NCI-H2029 (cell line): Measurements from ENCODE around the gene TPK1.
"Not testable (repeated sequence)": the region's sequence is repeated elsewhere in the genome, so short reads cannot be mapped to it uniquely, and the experiment has no call there.

Experiments
- DNase-seq: peaks from one replicate; lab custom pipeline; 2025; lab: John Stamatoyannopoulos, UW

The TPK1 gene

DNA sequence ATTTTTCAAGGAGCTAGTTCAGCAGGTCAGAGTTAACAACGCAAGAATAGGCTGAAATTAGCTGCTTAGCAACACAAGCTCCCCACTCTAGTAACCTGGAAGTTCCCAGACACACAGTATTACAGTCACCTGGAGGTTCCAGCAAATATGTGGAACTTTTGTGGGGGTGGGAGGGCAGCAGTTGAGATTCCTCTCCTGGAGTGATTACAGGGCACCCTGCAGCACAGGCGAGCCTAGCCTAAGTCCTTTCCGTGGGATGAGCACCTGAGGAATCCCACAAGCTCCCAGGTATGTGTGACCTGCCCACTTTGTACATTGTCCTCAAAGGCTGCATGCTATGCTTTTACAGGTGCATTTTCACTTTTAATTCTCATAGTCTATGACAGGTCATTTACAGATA is 13.6 kb downstream of the TPK1 start:
- DNase-seq: no peak

DNA sequence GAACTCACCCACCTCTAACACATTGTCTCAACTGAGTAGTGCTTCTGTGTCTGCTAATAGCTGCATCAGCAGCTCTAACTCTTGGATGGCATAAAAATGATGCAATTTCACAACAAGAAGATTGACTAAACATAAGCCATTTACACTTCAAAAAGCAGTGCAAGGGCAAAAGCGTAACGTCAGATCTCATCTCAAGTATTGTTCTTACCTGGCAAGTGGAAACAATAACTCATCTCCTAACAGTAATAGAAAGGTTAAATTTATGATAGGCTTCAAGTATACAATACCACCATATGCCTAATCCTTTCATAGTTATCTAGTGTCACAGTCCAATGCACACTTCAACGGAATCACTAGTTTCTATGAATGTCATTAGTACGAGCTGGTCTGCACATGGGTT is 14.8 kb downstream of the TPK1 start:
- no peak for DNase-seq

GRCh38 chr7:144820552-144820951 is 15.3 kb downstream of the TPK1 start:
- no peak for DNase-seq

- no peak for DNase-seq
These were observed 16.3 kb downstream of the TPK1 start for GRCh38 chr7:144819566-144819965.

DNA sequence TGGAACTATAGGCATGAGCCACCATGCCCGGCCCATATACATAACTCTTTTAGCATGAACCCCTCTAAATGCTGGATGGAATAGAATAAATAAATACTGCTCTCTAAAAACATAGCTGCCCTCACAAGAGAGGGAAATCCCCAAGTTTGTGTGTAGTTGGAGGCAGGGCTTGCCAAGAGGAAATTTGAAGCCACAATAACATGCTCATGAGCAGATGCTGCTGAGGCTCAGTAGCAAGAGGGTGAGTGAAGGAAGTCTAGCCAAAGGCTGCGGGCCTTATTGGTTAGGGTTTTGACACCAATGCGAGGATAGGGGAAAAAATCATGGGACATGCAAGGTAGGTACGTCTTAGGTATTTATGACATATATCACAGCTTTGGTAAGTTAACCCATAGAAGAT is 17.3 kb downstream of the TPK1 start:
- no peak for DNase-seq

DNA sequence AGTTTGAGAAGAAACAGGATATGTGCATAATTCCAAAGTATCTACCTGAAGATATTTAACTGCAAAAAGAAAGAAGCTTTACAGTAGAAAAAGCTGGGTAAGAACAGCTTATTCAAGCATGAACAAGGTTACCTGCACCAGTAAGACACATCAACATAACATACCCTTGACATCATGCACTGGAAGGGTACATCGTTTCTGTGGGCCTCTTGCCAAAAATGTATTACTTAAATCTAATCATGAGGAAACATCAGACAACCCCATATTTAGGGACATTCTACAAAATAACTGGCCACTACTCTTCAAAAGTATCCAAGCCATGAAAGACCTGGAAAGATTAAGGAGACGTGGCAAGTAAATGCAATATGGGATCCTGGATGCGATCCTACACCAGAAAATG is 18.9 kb downstream of the TPK1 start:
- DNase-seq: no peak

GRCh38 chr7:144814299-144814698 is 21.6 kb downstream of the TPK1 start:
- DNase-seq: no peak

DNA sequence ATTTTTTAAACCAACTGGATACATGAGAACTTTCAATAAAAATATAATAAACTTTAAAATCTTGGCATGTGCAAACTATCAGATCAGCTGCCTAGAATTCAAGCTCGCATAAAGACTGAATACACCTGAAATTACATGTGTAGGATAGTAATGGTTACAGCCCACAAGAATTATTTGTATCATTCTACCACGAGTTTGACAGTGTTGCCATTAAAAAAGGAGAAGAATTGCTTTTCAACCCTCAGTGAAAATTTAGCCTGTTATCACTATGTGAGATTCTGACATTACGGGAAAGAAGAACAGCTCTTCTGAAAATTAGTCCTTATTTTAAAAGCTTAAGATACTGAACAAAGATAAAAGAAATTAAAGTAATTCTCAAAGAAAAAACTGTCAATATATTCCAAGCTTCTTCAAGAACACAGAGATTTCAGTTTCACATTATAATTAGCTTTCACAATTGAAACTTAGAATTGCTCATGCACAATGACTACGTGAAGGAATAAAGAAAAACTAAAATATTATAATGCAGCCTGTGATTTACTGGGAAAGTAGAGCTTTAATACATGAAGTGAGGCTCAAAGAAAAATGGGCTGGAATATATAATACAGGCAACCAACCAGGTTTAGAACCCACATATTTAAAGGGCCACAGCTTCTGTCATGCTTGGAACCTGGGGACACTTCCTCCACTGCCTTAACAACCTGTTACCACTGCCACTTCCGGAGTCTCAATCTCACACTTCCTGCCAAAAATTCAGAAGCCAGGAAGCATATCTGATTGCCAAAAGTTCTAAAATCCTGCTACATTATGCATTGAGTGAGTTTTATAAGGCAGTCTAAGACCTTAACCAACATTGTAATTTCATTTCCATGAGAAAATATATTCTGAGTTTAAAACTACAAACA is 23.2 kb downstream of the TPK1 start:
- no peak for DNase-seq

DNA sequence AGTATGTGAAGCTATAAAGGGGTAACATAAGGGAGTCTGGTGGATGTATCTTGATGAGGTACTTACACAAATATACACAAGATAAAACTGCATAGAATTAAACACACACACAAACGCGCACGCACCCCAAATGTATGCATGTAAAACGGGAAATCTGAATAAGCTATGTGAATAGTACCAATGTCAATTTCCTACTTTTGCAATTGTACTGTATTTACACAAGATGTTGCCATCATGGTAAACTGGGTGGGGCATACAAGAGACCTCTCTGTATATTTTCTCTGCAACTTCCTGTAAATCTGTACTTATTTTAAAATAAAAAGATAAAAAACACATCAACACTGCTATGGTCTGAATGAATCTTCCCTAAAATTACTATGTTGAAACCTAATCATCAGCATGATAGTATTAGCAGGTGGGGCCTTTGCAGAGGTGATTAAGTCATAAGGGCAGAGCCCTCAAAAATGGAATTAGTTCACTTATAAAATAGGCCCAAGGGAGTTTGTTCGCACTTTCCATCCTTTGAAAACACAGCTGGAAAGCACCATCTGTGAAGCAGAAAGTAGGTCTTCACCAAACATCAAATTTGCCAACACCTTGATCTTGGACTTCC is 30.1 kb downstream of the TPK1 start:
- no peak for DNase-seq

DNA sequence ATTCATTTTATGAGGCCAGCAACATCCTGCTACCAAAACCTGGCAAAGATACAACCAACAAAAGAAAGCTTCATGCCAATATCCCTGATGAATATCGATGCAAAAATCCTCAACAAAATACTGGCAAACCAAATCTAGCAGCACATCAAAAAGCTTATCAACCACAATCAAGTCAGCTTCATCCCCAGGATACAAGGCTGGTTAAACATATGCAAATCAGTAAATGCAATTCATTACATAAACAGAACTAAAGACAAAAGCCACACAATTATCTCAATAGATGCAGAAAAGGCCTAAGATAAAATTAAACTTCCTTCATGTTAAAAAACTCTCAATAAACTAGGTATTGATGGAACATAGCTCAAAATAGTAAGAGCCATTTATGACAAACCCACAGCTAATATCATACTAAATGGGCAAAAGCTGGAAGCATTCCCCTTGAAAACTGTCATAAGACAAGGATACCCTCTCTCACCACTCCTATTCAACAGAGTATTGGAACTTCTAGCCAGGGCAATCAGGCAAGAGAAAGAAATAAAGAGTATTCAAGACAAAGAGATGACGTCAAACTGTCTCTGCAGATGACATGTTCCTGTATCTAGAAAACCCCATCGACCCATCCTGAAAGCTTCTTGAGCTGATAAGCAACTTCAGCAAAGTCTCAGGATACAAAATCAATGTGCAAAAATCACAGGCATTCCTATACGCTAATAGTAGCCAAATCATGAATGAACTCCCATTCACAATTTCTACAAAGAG is 35.0 kb downstream of the TPK1 start:
- not testable (repeated sequence) for DNase-seq

- DNase-seq: no peak
These were observed 38.9 kb downstream of the TPK1 start for GRCh38 chr7:144796919-144797318.

DNA sequence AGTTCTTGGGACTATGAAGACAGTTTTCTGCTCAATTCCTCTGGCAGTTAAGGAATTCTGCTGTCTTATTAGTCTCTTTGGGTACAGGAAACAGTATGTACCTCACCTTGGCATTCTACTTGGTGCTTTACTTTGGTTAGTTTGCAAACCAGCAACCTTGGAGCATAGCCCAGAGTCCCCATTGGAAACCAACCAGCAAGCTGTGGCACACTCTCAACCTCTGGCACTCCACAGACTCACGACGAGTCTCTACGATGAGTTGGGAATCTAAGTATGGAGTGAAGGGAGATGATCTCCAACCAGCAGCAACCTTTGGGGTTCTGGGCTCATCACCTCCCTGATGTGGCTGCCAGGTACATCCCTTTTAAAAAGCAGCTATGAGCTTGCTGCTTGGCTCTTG is 43.8 kb downstream of the TPK1 start:
- DNase-seq: no peak

DNA sequence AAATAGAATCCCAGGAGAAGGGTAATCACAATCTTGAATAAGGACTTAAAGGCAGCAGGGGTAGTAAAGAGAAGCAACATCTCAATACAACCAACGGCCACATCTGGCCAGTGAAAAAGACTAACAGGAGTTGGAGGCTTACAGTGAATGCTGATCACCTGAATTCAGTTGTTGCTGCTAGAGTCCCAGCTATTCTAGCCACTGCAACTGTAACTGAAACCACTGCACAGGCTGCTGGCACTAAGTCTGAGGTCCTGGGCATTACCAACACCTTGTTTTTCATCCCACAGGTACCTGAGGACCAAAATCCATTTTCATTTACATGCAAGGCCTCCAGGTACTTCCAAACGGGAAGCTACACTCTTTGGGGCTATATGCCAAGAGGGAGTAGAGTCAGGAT is 44.4 kb downstream of the TPK1 start:
- DNase-seq: no peak

GRCh38 chr7:144787127-144787526 is 48.7 kb downstream of the TPK1 start:
- DNase-seq: no peak

DNA sequence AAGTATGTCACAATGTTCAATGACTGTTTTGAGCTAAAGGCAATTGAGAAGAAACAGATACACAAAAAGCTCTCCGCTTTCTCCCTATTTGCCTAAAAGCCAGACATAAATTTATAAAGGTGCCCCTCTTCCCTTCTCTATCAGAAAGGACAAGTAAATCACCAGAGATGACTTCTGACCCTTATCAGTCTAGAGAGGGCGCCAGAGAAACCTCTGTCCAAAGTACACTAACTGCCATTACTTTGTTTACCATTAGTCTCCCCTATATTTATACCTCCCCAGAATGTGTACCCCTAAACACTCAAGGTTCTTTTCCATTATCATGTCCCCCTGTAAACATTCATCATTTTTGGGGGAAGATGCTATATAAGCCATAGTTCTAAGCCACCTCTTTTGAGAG is 49.3 kb downstream of the TPK1 start:
- no peak for DNase-seq

- no peak for DNase-seq
These were observed 49.8 kb downstream of the TPK1 start for GRCh38 chr7:144786079-144786478.

GRCh38 chr7:144785521-144785920 is 50.3 kb downstream of the TPK1 start:
- no peak for DNase-seq

- no peak for DNase-seq
These were observed 50.9 kb downstream of the TPK1 start for GRCh38 chr7:144784943-144785342.

GRCh38 chr7:144784441-144784840 is 51.4 kb downstream of the TPK1 start:
- no peak for DNase-seq

DNA sequence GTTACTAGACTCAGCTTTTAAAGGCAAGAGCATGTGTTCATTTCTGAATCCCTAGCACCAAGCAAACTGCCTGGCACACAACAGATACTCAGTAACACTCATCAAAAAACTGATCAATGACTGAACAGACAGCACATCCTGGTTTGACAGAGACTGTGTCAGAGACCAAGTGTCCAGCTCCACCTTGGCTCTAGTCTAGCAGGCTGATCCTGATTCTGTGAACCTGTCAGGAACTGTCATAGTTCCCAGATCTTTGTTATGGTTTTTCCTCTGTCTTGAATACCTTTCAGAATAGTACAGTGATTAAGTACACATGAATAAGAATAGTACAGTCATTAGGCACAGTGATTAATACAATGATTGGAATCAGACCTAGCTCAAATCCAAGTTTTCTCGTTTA is 53.0 kb downstream of the TPK1 start:
- DNase-seq: no peak

DNA sequence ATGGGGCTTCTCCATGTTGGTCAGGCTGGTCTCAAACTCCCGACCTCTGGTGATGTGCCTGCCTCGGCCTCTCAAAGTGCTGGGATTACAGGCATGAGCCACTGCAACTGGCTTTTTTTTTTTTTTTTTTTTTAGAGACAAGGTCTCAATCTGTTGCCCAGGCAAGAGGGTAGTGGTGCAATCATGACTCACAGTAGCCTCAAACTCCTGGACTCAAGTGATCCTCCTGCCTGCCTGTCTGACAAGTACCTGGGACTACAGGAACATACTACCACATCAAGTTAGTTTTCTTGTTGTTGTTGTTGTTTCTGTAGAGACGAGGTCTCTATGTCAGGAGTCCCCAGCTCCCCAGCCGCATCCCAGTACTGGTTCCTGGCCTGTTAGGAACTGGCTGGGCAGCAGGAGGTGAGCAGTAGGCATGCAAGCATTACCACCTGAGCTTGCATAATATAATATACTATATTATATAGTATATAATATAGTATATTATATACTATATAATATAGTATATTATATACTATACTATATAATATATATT is 55.7 kb downstream of the TPK1 start:
- DNase-seq: no peak

DNA sequence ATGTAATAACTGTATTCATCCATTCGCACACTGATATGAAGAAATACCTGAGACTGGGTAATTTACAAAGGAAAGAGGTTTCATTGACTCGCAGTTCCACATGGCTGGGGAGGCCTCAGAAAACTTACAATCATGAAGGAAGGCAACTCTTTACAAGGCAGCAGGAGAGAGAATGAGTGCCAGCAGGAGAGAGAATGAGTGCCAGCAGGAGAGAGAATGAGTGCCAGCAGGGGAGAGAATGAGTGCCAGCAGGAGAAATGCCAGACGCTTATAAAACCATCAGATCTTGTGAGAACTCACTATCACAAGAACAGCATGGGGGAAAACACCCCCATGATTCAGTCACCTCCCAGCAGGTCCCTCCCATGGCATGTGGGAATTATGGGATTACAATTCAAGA is 58.0 kb downstream of the TPK1 start:
- not testable (repeated sequence) for DNase-seq
